GM21576 (cell line): ENCODE data around the gene ANO9.
"Not testable (repeated sequence)": the region's sequence is repeated elsewhere in the genome, so short reads cannot be mapped to it uniquely, and the experiment has no call there.

ENCODE experiments used
- ATAC-seq: cut with Tn5 transposase; IDR thresholded peaks from one replicate; pipeline ENCODE4 v1.9.1; 2021; ENCODE audit warnings: mild to moderate bottlenecking, moderate library complexity; ENCODE audit not compliant: unreplicated experiment

Gene ANO9

DNA sequence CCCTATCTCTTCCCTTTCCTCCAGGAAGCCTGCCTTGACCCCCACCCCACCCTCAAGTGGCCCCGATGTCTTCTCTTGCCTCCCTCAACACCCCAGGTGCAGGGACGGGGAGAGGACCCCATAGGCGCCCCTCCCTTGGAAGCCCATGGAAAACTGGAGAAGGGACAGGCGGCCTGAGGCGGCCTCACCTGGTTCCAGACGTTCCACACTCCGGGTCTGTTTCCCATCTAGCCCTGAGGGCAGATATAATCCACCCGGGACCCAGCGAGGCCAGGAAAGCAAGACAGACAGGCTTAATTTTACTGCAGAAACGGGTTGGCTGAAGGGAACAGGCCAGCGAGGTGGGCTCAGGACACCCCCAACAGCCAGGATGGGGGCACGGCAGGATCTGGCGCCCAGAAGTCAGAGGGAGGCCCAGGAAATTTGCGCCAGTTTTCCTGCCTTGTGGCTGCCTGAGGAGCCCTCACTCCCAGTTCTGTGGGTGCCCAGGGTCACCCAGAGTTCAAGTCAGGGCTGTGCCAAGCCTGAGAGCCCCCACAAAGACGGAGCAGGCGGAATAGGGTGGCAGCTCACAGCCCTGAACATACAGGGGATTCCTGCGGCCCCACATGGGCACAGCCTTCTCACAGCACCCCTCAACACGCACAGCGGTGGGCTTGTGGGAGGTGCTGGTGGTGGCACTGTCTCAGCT lies 24.0 kb downstream of the ANO9 start:
- no peak for ATAC-seq

DNA sequence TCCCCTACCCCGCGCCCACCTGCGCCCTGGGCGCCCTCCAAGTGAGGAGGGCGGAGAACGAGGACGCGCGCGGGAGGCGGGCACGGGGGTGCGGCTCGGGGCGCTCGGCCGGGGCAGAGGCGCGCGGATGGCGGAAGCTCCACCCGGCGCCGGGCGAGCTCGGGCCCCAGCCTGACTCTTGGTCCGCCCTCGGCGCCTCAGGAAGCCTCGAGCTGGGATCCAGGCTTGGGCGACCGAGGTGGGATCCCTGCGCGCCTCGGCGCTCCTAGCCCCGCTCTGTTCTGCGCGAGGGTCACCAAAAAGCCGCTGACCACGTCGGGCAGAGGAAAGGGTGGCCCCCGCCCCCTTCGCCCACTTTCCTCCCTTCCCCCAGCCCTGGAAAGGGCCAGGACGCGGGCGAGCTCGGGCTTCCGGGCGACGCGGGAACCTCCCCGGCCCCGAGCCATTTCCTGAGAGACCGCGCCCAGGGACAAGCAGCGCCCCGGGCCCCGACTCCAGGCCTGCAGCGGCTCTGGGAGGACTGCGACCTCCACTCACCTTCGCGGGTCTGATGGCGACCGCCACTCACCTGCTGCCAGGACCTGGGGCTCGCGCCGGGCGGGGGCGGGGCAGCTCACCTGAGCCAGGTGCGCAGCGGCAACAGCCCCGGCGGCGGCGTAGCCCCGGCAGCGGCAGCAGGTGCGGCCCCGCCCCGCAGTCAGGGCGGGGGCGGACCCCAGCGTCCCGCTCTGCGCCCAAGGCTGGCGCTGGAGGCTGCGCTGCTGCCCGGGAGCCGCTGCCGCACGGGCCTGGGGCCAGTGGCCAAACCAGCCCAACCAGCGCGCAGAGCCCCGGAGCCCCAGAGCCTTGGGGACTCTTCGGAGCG lies 24.8 kb downstream of the ANO9 start:
- no peak for ATAC-seq

GRCh38 chr11:416051-416756 lies 25.6 kb downstream of the ANO9 start:
- no peak for ATAC-seq

GRCh38 chr11:415640-416041 lies 26.2 kb downstream of the ANO9 start:
- no peak for ATAC-seq

GRCh38 chr11:414318-414857 lies 27.4 kb downstream of the ANO9 start:
- no peak for ATAC-seq

DNA sequence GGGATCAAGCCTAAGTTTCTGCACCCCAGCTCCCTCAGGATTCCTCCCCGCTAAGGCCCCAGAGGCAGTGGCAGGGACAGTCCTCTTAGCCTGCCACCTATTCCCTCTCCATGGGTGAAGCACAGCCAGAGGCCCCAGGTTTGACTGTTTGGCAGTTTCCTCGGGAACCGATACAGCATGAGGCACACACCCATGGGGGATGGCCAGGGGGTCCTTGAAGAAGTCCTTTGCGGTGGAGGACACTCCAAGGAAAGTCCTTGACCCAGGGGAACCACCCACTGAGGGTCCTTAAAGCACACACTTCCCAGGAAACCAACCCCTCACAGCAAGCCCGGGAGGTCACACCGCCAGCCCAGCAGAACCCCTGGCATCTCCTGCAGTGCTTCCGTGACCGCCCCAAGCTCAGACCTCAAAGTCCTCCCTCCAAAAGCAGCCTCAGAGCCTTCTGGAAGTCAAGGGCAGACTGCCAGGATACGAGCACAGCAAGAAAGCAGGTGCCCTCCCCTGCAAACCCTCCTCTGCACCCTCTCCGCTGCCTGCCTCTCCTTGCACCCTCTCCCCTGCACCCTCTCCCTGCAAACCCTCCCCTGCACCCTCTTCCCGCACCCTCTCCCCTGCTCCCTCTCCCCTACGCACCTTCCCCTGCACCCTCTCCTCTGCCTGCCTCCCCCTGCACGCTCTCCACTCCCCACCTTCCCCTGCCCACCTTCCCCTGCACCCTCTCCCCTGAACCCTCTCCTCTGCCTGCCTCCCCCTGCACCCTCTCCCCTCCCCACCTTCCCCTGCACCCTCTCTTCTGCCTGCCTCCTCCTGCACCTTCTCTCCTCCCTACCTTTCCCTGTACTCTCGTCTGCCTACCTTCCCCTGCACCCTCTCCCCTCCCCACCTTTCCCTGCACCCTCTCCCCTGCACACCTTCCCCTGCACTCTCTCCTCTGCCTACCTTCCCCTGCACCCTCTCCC lies 28.4 kb downstream of the ANO9 start:
- no peak for ATAC-seq

GRCh38 chr11:412641-413119 lies 29.1 kb downstream of the ANO9 start:
- ATAC-seq, result no peak

- ATAC-seq, result not testable (repeated sequence)
Measured at GRCh38 chr11:411520-411919, 30.3 kb downstream of the ANO9 start.

GRCh38 chr11:410711-411110 lies 31.1 kb downstream of the ANO9 start:
- ATAC-seq, result not testable (repeated sequence)

GRCh38 chr11:409600-410483 lies 32.0 kb downstream of the ANO9 start:
- no peak for ATAC-seq

- ATAC-seq, result no peak
Measured at GRCh38 chr11:409008-409599, 32.7 kb downstream of the ANO9 start.

DNA sequence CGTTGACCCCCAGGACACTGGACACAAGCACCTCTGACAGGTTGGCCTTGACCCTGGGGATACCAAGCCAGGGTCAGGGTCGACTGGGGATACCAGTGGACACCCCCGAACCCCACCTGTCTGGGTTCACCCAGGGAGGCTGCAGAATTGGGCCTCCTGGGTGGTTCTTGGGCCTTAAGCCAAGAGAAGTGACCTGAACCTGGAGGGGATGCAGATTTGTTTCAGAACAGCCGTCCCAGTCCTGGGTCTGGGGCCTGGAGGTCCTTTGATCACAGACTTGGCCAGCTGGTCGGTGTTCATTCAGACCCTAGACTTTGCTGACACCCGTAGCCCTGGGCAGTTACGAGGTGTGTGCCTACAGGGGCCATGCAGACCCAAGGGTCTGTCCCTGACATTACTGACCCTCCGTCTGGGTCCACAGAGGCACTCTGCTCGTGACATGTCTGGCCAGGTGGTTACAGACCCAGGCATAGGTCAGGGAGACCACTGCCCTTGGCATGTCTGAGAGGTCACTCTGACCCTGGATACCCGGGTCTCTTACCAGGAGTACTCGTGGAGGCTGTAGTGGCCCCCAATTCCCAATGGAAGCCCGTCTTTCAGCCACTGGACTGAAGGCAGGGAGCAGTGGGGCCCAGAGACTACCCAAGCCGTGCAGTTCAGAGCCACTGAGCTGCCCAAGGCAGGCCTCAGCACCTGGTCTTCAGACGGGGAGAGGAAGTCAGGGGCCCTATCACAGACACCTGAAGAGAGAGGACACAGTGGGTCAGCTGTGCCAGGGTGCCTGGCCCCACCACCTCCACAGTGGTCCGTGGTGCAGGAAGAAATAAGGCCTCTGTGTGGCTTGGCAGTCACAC lies 33.4 kb downstream of the ANO9 start:
- ATAC-seq, result no peak

- ATAC-seq, result no peak
Measured at GRCh38 chr11:407651-408123, 34.1 kb downstream of the ANO9 start.

DNA sequence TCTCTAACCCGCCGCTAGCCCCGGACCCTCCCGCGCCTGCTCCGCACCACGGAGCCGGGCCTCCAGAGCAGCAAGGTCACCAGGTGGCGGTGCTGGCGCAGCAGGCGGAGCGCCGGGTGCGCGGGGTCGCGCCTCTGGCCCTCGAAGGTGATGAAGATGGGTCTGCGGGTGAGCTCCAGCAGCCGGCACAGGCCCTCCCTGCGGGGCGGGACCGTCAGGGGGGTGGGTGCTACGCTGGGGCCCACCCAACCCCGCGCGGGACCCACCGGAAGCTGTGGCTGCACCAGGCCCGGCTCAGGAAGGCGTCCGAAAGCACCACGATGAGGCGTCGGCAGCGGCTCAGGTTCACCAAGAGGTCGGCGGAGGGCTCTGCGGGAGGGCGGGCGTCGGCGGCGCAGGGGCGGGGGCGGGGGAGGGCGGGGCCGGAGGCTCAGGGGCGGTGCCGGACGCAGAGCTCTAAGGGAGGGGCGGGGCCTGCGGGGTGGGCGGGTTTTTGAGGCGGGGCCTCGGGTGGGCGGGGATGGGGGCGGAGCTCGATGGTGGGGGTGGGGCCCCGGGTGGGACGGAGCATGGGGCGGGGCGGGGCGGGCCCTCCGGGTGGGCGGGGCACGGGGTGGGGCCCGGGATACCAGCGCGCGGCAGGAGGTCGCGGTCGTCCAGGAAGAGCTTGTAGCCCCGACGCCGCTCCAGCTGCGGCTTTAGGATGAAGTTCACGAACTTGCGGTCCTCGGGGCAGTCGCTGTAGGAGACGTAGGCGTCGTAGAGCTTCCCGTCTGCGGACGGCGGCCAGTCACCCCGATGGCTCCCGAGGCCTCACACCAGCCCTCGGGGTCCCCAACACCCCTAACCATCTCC lies 34.8 kb downstream of the ANO9 start:
- peak; percentile 81 for ATAC-seq

DNA sequence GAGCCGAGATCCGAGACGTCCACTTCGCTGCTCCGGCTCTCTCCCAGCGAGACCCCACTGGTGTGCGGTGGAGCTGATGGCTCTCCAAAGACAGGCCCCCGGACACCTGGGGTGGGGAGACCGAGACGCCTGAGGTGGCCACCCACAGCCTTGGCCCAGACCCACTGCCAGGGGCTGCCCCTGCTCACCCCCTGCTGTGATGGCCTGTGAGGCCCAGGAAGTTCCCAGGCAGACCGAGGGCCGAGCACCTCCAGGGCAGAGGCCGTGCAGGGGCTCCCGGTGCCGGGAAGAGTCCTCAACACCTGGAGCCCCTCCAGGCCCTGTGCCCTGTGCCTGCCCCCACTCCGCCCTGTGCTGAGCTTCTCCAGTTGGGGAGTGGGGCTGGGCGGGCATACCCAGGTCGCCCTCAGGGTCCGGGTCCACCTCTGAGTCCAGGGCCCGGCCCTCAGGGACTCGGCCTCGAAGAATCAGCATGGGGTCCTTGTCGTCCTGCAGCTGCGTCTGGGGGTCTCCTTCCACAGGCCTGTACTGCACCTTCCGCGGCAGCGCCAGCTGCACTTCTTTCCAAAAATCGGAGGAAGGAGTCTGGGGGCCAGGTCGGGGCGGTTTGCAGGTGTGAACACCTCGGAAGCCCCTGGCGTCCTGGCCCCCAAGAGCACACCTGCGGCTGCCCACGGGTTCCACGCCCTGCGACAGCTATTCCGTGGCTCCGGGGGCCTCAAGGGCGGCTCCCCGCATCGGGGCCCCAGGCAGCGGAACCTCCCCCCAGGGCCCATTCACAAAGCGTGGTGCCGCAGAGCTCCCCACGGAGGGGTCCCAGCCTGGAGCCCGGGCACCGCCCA lies 35.6 kb downstream of the ANO9 start:
- no peak for ATAC-seq
